ENCODE measurements around the gene HTR7. TPM values are rescaled to one million over a fixed set of nuclear protein-coding genes. Genes with fewer than 3 reads are reported as not detected.
A peak's percentile ranks its signal among the peaks of the same experiment; 100 is the strongest.

HTR7 gene
- total and polyA plus RNA-seq, 5 experiments from 2014 or later, result 0.07 TPM; not detected in 4

- Mint-ChIP-seq H3K9me3 (peaks cover 0 to 7% (median 0%) of the 10 kb centered on the region in 9 donors), H3K27me3 (peaks cover 6 to 32% (median 17%) of the 10 kb centered on the region in 5 donors), H3K27ac (peak overlapping the region in 8 of 10 donors; percentile 82 to 96 (median 92)), H3K4me1 (peaks cover 12 to 33% (median 32%) of the 10 kb centered on the region in 4 donors), H3K4me3 (peak overlapping the region; percentile 93 to 99 (median 98)), H3K36me3 (peaks cover 5 to 22% (median 12%) of the 10 kb centered on the region in 3 donors)
- POLR2A ChIA-PET, result interaction anchor here (1.4 kb wide), 1 partner anchor 291 kb away, joined by 5 read pairs; no protein-coding TSS in a partner anchor
- DNase-seq, result no peak
- ATAC-seq, result no peak
Measured at GRCh38 chr10:90872648-90873020, 14.8 kb upstream of the HTR7 start.

DNA sequence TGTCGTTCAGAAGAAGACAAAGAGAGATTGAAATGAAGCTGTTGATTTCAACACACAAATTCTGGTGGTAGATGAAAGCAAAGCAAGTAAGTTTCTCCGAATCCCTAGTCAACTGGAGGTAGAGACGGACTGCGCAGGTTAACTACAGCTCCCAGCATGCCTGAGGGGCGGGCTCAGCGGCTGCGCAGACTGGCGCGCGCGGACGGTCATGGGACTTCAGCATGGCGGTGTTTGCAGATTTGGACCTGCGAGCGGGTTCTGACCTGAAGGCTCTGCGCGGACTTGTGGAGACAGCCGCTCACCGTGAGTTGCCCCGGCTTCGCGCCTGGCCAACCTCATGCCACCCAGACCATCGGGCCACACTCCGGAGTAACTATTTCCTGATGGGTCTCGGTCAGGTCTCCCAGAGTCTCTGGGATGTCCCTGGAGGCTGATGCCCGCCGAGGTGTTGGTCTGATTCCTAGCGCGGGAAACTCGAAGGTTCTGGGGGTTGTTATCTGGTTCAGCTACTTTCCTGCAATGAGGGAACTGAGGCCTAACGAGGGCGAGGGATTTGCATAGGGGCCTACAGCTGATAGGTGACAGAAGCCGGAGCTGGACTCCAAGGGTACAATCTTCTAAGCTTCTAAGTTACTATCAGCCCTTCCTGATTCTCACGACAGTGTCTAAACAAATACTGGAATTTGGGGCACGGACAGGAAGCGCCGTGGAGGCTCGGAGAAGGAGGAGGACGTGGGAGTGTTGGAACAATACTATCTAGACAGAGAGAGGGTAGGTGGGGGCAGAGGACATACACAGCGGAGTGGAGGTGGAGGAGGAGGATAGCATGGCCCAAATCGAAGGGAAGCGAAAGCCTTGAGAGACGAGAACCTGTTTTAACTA is 14.2 kb upstream of the HTR7 start, which contains the start of gene RPP30:
RPP30 (plus strand) TSS at position 209 of the 882 bp plus-strand sequence; CDS start at position 222, 13 bp downstream.
- peaks cover 6 to 35% (median 22%) of the 10 kb centered on the region in 5 donors for H3K27me3 Mint-ChIP-seq
- H3K4me1 Mint-ChIP-seq, result peaks cover 10 to 33% (median 32%) of the 10 kb centered on the region in 4 donors
- DNase-seq (peak; percentile 67 to 84 (median 76)), ATAC-seq (peak; percentile 99 to 100)
- H3K36me3 Mint-ChIP-seq, result peaks cover 5 to 16% (median 10%) of the 10 kb centered on the region in 3 donors
- POLR2A ChIA-PET, result interaction anchor here (1.4 kb wide), 1 partner anchor 292 kb away, joined by 5 read pairs; no protein-coding TSS in a partner anchor
- peak within 1 kb of the TSS; percentile 78 to 96 (median 92) for H3K27ac Mint-ChIP-seq
- H3K4me3 Mint-ChIP-seq, result peak within 1 kb of the TSS; percentile 93 to 99 (median 98)
- peaks cover 0 to 7% (median 0%) of the 10 kb centered on the region in 9 donors for H3K9me3 Mint-ChIP-seq

DNA sequence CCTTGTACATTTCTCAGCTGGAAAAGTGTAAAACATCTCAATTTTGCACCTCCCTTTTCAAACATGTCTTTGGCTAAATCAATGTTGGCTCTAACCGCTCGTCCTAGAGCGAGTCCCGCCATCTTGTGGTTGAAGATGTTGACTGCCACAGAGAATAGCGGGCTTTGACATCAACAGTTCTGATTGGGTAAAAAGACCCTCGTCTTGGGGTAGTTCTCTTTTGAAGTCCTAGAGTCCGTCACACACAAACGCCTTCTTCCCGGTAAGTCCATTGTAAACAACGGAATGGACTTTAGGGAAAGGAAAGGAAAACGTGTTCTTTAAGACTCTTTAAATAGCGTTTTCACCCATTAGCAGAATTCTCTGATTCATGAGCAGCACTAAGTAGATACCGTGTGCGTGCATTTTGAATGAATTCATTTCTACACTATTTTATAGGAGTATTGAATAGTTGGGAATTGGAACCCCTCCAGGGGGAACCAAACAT is 13.5 kb upstream of the HTR7 start:
- H3K4me1 Mint-ChIP-seq, result peaks cover 10 to 33% (median 32%) of the 10 kb centered on the region in 4 donors
- ATAC-seq, result peak; percentile 48 to 57
- peak overlapping the region; percentile 93 to 99 (median 98) for H3K4me3 Mint-ChIP-seq
- H3K36me3 Mint-ChIP-seq, result peaks cover under 1 to 9% (median 9%) of the 10 kb centered on the region in 3 donors
- peak in 7 of 10 donors; percentile 11 to 40 (median 27) for DNase-seq
- H3K27ac Mint-ChIP-seq, result peak overlapping the region; percentile 10 to 96 (median 91)
- POLR2A ChIA-PET, result interaction anchor here (1.4 kb wide), 1 partner anchor 292 kb away, joined by 5 read pairs; no protein-coding TSS in a partner anchor
- peaks cover 0 to 7% (median 0%) of the 10 kb centered on the region in 9 donors for H3K9me3 Mint-ChIP-seq
- H3K27me3 Mint-ChIP-seq, result peaks cover 10 to 42% (median 24%) of the 10 kb centered on the region in 5 donors

- ATAC-seq (no peak), DNase-seq (no peak)
- no peak overlapping the region for H3K4me3 Mint-ChIP-seq
- peaks cover 0 to 7% (median 0%) of the 10 kb centered on the region in 9 donors for H3K9me3 Mint-ChIP-seq
- H3K4me1 Mint-ChIP-seq, result peaks cover 0 to 5% (median 3%) of the 10 kb centered on the region in 4 donors
- POLR2A ChIA-PET, result no interaction called here
- H3K27me3 Mint-ChIP-seq, result peaks cover 29 to 79% (median 36%) of the 10 kb centered on the region in 5 donors
- no peak overlapping the region for H3K27ac Mint-ChIP-seq
- peaks cover 0 to 4% (median 0%) of the 10 kb centered on the region in 3 donors for H3K36me3 Mint-ChIP-seq
Measured at GRCh38 chr10:90866050-90866598, 8.3 kb upstream of the HTR7 start.

DNA sequence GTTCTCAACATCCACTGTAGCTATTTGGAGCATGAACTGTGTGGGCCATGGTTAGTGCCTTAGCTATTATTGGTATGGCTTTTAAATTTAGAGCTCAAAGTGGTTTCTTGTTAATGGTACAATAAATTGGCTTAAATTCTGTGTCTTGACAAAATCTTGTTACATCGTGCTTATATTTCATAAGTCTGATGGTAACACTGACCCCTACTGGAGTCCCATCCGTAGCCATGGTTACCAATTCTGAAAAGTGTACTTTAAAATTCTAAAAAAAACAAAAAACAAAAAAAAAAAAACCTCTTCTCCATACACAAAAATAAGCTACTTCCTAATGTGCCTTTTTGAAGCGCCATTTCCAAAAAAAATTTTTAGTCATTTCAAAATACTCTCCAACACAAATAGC is 7.6 kb upstream of the HTR7 start:
- H3K36me3 Mint-ChIP-seq, result peaks cover 0 to 4% (median 0%) of the 10 kb centered on the region in 3 donors
- H3K4me1 Mint-ChIP-seq, result no peaks in the 10 kb centered on the region
- H3K27me3 Mint-ChIP-seq, result peaks cover 29 to 75% (median 34%) of the 10 kb centered on the region in 5 donors
- H3K27ac Mint-ChIP-seq, result no peak overlapping the region
- DNase-seq, result no peak
- H3K9me3 Mint-ChIP-seq, result peaks cover 0 to 7% (median 0%) of the 10 kb centered on the region in 9 donors
- POLR2A ChIA-PET, result no interaction called here
- H3K4me3 Mint-ChIP-seq, result no peak overlapping the region
- no peak for ATAC-seq

GRCh38 chr10:90862908-90863514 is 5.2 kb upstream of the HTR7 start:
- H3K27me3 Mint-ChIP-seq, result peaks cover 23 to 63% (median 27%) of the 10 kb centered on the region in 5 donors
- H3K9me3 Mint-ChIP-seq, result no peaks in the 10 kb centered on the region
- DNase-seq, result peak in 1 of 10 donors; percentile 16
- no peak for ATAC-seq
- peaks cover 2 to 6% (median 4%) of the 10 kb centered on the region in 4 donors for H3K4me1 Mint-ChIP-seq
- H3K4me3 Mint-ChIP-seq, result no peak overlapping the region
- POLR2A ChIA-PET, result no interaction called here
- H3K36me3 Mint-ChIP-seq, result no peaks in the 10 kb centered on the region
- peak overlapping the region in 1 of 10 donors; percentile 4 for H3K27ac Mint-ChIP-seq

DNA sequence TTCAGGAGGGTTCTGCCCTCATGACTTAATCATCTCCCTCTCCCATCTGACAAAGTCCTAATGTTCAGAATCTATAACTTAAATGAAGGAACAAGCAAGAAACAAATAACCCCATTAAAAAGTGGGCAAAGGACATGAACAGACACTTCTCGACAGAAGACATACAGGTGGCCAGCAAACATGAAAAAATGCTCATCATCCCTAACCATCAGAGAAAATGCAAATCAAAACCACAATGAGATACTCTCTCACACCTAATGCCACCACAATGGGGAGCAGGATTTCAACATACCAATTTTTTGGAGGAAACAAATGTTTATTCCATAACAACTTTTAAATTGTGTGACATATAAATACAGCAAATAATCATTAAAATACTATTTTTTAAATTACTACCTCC is 3.0 kb upstream of the HTR7 start:
- Mint-ChIP-seq H3K4me1 (peaks cover 4 to 15% (median 11%) of the 10 kb centered on the region in 4 donors), H3K27ac (no peak overlapping the region), H3K4me3 (no peak overlapping the region), H3K27me3 (peaks cover 26 to 61% (median 28%) of the 10 kb centered on the region in 5 donors), H3K36me3 (no peaks in the 10 kb centered on the region), H3K9me3 (no peaks in the 10 kb centered on the region)
- no peak for DNase-seq
- no peak for ATAC-seq
- POLR2A ChIA-PET, result no interaction called here

DNA sequence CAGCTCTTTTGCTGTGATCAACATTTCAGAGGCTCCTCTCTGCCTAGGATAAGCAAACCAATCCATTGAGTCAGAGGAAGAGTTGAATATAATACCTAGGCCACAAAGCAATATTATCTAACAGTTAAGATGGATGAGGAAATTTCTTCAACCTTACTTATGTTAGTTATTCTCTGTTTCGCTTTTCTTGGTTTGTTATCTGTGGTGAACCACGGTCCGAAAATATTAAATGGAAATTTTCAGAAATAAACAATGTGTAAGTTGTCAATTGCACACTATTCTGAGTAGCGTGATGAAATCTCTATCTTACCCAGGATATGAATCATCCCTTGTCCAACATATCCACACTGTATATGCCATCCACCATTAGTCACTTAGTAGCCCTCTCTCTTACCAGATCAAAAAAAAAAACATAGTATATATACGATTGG is 1.5 kb upstream of the HTR7 start:
- peaks cover 27 to 72% (median 39%) of the 10 kb centered on the region in 5 donors for H3K27me3 Mint-ChIP-seq
- DNase-seq, result no peak
- H3K9me3 Mint-ChIP-seq, result no peaks in the 10 kb centered on the region
- peaks cover 0 to 2% (median 0%) of the 10 kb centered on the region in 3 donors for H3K36me3 Mint-ChIP-seq
- H3K4me1 Mint-ChIP-seq, result peaks cover 4 to 15% (median 11%) of the 10 kb centered on the region in 4 donors
- POLR2A ChIA-PET, result no interaction called here
- ATAC-seq, result no peak
- H3K4me3 Mint-ChIP-seq, result peak overlapping the region in 3 of 10 donors; percentile 14 to 84 (median 43)
- no peak overlapping the region for H3K27ac Mint-ChIP-seq

GRCh38 chr10:90858461-90858968 is 676 bp upstream of the HTR7 start:
- peak overlapping the region in 5 of 10 donors; percentile 20 to 81 (median 72) for H3K27ac Mint-ChIP-seq
- peaks cover 0 to 5% (median 2%) of the 10 kb centered on the region in 3 donors for H3K36me3 Mint-ChIP-seq
- DNase-seq (no peak), ATAC-seq (no peak)
- peaks cover 28 to 72% (median 42%) of the 10 kb centered on the region in 5 donors for H3K27me3 Mint-ChIP-seq
- peak overlapping the region; percentile 81 to 96 (median 87) for H3K4me3 Mint-ChIP-seq
- H3K4me1 Mint-ChIP-seq, result peaks cover 4 to 15% (median 11%) of the 10 kb centered on the region in 4 donors
- H3K9me3 Mint-ChIP-seq, result no peaks in the 10 kb centered on the region
- POLR2A ChIA-PET, result no interaction called here

DNA sequence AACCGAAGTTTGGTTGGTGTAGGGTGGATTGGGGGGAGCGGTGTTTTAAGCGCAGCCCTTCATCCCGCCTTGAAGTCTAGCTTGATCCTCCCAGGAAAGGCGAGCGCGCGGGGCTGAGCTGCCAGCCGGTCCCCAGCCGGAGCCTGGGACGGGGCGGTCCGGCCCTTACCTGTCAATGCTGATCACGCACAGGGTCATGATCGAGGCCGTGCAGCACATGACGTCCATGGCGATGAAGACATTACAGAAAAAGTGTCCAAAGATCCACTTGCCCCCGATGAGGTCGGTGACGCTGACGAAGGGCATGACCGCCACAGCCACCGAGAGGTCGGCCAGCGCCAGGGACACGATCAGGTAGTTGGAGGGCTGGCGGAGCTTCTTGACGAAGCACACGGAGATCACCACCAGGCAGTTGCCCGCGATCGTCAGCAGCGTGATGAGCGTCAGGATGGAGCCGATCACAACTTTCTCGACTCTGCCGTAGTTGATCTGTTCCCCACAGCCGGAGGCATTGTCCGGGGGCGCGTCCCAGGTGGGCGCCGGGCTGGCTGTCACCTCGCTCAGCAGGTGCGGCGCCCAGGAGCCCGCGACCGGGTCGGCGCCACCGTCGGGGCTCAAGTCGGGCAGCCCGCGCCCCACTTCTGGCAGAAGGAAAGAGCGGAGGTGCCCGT is 740 bp downstream of the HTR7 start:
- POLR2A ChIA-PET, result no interaction called here
- H3K4me3 Mint-ChIP-seq, result peak overlapping the region; percentile 76 to 93 (median 90)
- H3K9me3 Mint-ChIP-seq, result peaks cover 0 to 2% (median 0%) of the 10 kb centered on the region in 9 donors
- peaks cover 0 to 5% (median 2%) of the 10 kb centered on the region in 3 donors for H3K36me3 Mint-ChIP-seq
- H3K4me1 Mint-ChIP-seq, result peaks cover 4 to 15% (median 11%) of the 10 kb centered on the region in 4 donors
- ATAC-seq (peak; percentile 34 to 39), DNase-seq (peak in 2 of 10 donors; percentile 21 to 26)
- peak overlapping the region in 5 of 10 donors; percentile 33 to 69 (median 54) for H3K27ac Mint-ChIP-seq
- H3K27me3 Mint-ChIP-seq, result peaks cover 29 to 72% (median 47%) of the 10 kb centered on the region in 5 donors

- H3K27me3 Mint-ChIP-seq, result peaks cover 30 to 73% (median 52%) of the 10 kb centered on the region in 5 donors
- H3K4me3 Mint-ChIP-seq, result peak overlapping the region in 9 of 10 donors; percentile 36 to 90 (median 64)
- peak overlapping the region in 1 of 10 donors; percentile 20 for H3K27ac Mint-ChIP-seq
- no peak for DNase-seq
- POLR2A ChIA-PET, result no interaction called here
- ATAC-seq, result no peak
- H3K4me1 Mint-ChIP-seq, result peaks cover 4 to 15% (median 11%) of the 10 kb centered on the region in 4 donors
- H3K36me3 Mint-ChIP-seq, result peaks cover 0 to 9% (median 5%) of the 10 kb centered on the region in 3 donors
- peaks cover 0 to 9% (median 3%) of the 10 kb centered on the region in 9 donors for H3K9me3 Mint-ChIP-seq
Measured at GRCh38 chr10:90856261-90856660, 1.6 kb downstream of the HTR7 start.

Data from naive thymus-derived CD8-positive, alpha-beta T cell (primary cell).